ENCODE measurements around the gene CYSLTR2.

CYSLTR2 gene

GRCh38 chr13:48760626-48761025, 106.9 kb downstream of the CYSLTR2 start:
- H3K4me3 ChIP-seq (ENCODE audit: low read depth, low read length) = no peak overlapping the region
- no peak for DNase-seq (ENCODE audit: low read depth)
- TF ChIP-seq MYC (IDR thresholded peaks at IDR 0.05; ENCODE audit: low read depth, low read length) = no peak
- no peak for TF ChIP-seq MAX (IDR thresholded peaks at IDR 0.05; ENCODE audit: low read depth, low read length)
- TF ChIP-seq CTCF (IDR thresholded peaks at IDR 0.05; ENCODE audit: low read depth, low read length) = no peak
- no peak for TF ChIP-seq POLR2A (IDR thresholded peaks at IDR 0.05; ENCODE audit: extremely low read depth, insufficient read length)

All from NB4 (cell line).